ENCODE measurements around the gene ZNF385C.
"Not testable (repeated sequence)": the region's sequence is repeated elsewhere in the genome, so short reads cannot be mapped to it uniquely, and the experiment has no call there.

ZNF385C gene

DNA sequence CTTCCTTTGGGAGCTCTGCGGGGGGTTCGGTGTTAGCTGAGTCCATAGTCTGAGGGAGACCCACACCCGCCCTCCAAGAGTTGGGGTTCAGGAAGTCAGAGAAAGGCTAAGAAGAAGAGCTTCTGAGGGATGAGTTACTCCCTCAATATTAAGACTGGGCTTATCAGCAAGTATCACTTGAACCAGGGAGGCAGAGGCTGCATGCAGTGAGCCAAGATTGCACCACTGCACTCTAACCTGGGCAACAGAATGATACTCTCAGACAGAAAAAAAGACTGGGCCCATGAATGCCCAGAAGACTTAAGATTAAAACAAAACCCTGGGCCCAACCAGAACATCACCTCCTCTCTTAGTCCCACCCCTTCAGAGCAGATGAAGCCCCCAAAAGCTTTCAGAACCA lies 72.3 kb downstream of the ZNF385C start:
- Histone ChIP-seq H3K27me3 (ENCODE audit: insufficient read depth, poor library complexity, severe bottlenecking) (no peaks in the 10 kb centered on the region), H3K4me3 (replicated peaks; ENCODE audit: insufficient read depth, low read length) (no peak overlapping the region), H3K27ac (replicated peaks) (peak overlapping the region; percentile 25)
- DNase-seq (ENCODE audit: low read depth in 1 of 2, low spot score in 1 of 2) = no peak
- no peak for TF ChIP-seq GABPA (IDR thresholded peaks at IDR 0.05; ENCODE audit: low read depth)
- TF ChIP-seq, protein P1, sequence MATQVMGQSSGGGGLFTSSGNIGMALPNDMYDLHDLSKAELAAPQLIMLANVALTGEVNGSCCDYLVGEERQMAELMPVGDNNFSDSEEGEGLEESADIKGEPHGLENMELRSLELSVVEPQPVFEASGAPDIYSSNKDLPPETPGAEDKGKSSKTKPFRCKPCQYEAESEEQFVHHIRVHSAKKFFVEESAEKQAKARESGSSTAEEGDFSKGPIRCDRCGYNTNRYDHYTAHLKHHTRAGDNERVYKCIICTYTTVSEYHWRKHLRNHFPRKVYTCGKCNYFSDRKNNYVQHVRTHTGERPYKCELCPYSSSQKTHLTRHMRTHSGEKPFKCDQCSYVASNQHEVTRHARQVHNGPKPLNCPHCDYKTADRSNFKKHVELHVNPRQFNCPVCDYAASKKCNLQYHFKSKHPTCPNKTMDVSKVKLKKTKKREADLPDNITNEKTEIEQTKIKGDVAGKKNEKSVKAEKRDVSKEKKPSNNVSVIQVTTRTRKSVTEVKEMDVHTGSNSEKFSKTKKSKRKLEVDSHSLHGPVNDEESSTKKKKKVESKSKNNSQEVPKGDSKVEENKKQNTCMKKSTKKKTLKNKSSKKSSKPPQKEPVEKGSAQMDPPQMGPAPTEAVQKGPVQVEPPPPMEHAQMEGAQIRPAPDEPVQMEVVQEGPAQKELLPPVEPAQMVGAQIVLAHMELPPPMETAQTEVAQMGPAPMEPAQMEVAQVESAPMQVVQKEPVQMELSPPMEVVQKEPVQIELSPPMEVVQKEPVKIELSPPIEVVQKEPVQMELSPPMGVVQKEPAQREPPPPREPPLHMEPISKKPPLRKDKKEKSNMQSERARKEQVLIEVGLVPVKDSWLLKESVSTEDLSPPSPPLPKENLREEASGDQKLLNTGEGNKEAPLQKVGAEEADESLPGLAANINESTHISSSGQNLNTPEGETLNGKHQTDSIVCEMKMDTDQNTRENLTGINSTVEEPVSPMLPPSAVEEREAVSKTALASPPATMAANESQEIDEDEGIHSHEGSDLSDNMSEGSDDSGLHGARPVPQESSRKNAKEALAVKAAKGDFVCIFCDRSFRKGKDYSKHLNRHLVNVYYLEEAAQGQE (IDR thresholded peaks at IDR 0.05; ENCODE audit: insufficient replicate concordance, low read depth) = no peak
- no peak for TF ChIP-seq POLR2AphosphoS5 (IDR thresholded peaks at IDR 0.05; ENCODE audit: low read depth)
- TF ChIP-seq SPI1 (IDR thresholded peaks at IDR 0.05; ENCODE audit: borderline replicate concordance, low read depth) = no peak
- TF ChIP-seq, protein P2, sequence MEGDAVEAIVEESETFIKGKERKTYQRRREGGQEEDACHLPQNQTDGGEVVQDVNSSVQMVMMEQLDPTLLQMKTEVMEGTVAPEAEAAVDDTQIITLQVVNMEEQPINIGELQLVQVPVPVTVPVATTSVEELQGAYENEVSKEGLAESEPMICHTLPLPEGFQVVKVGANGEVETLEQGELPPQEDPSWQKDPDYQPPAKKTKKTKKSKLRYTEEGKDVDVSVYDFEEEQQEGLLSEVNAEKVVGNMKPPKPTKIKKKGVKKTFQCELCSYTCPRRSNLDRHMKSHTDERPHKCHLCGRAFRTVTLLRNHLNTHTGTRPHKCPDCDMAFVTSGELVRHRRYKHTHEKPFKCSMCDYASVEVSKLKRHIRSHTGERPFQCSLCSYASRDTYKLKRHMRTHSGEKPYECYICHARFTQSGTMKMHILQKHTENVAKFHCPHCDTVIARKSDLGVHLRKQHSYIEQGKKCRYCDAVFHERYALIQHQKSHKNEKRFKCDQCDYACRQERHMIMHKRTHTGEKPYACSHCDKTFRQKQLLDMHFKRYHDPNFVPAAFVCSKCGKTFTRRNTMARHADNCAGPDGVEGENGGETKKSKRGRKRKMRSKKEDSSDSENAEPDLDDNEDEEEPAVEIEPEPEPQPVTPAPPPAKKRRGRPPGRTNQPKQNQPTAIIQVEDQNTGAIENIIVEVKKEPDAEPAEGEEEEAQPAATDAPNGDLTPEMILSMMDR (IDR thresholded peaks at IDR 0.05; ENCODE audit: insufficient read depth, low read length) = no peak

DNA sequence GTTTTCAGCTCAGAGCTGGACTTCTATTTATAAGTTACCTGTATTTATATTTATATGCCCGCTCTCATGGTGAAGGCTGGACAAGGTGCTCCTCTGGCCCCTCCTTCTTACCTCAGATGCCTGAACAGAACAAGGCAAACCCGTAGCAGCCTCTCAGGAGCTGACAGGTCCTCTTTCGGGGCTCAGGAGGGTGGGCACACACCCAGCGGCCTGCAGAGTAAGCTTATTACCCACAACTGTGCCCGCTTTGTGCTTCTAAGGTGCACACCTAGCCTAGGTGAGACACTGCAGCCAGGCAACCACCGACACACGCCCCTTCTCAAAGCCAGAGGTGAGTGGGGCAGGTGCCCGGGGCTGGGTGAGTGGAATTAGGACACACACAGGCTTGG lies 73.1 kb downstream of the ZNF385C start:
- peak overlapping the region; percentile 73 for H3K27ac ChIP-seq (replicated peaks)
- H3K4me3 ChIP-seq (replicated peaks; ENCODE audit: insufficient read depth, low read length) = no peak overlapping the region
- no peaks in the 10 kb centered on the region for H3K27me3 ChIP-seq (ENCODE audit: insufficient read depth, poor library complexity, severe bottlenecking)
- TF ChIP-seq GABPA (IDR thresholded peaks at IDR 0.05; ENCODE audit: low read depth) (no peak), SPI1 (IDR thresholded peaks at IDR 0.05; ENCODE audit: borderline replicate concordance, low read depth) (no peak), POLR2AphosphoS5 (IDR thresholded peaks at IDR 0.05; ENCODE audit: low read depth) (no peak)
- TF ChIP-seq, protein P1 (IDR thresholded peaks at IDR 0.05; ENCODE audit: insufficient replicate concordance, low read depth) = no peak
- TF ChIP-seq, protein P2 (IDR thresholded peaks at IDR 0.05; ENCODE audit: insufficient read depth, low read length) = no peak
- DNase-seq (ENCODE audit: low read depth in 1 of 2, low spot score in 1 of 2) = no peak

DNA sequence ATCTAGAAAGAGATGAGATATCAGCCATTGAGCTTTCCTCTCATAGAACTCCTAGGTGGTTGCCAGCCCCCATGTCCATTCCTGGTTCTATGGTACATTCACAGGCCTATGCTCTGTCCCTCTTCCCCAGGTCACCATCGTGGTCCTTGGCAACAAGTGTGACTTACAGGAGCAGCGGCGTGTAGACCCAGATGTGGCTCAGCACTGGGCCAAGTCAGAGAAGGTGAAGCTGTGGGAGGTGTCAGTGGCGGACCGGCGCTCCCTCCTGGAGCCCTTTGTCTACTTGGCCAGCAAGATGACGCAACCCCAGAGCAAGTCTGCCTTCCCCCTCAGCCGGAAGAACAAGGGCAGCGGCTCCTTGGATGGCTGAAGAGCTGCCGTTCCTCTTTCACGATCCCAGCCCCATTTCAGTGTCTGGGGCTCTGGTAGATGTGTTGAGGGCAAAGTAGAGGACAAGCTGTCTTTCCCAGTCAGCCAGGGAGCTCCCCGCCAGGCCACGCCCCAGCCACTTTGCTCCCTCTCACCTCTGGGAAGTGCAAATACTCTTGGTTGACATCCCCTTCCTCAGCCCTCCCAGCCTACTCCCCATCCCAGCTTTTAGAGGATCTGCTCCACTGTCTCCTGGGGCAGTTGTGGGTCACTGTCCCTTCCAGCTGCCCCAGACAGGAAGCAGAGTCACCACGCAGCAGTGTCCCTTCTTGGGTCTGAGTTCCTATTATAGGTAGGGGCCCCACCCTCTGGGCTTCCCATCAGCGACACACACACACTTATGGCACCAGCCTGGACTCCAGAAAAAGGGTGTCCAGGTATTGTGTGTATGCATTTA lies 74.5 kb downstream of the ZNF385C start:
- H3K27me3 ChIP-seq (ENCODE audit: insufficient read depth, poor library complexity, severe bottlenecking) = no peaks in the 10 kb centered on the region
- H3K27ac ChIP-seq (replicated peaks) = peak overlapping the region; percentile 73
- peak; percentile 82 to 93 for DNase-seq (ENCODE audit: low read depth in 1 of 2, low spot score in 1 of 2)
- TF ChIP-seq GABPA (IDR thresholded peaks at IDR 0.05; ENCODE audit: low read depth) = peak; percentile 43
- peak; percentile 68 for TF ChIP-seq SPI1 (IDR thresholded peaks at IDR 0.05; ENCODE audit: borderline replicate concordance, low read depth)
- TF ChIP-seq, protein P2 (IDR thresholded peaks at IDR 0.05; ENCODE audit: insufficient read depth, low read length) = no peak
- peak; percentile 79 for TF ChIP-seq POLR2AphosphoS5 (IDR thresholded peaks at IDR 0.05; ENCODE audit: low read depth)
- TF ChIP-seq, protein P1 (IDR thresholded peaks at IDR 0.05; ENCODE audit: insufficient replicate concordance, low read depth) = no peak
- H3K4me3 ChIP-seq (replicated peaks; ENCODE audit: insufficient read depth, low read length) = no peak overlapping the region

DNA sequence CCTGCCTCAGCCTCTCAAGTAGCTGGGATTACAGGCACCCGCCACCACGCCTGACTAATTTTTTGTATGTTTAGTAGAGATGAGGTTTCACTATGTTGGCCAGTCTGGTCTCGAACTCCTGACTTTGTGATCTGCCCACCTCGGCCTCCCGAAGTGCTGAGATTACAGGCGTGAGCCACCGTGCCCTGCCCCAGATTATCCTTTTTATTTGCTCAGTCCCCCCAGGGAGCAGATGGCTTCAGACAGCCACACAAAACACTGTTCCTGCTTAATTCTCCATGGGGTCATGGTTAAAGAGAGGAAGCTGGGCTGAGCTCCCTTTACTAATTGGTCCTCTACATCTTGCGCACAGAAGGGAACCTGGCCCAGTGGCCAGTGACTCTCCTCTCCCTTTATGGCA lies 77.4 kb downstream of the ZNF385C start:
- not testable (repeated sequence) for DNase-seq (ENCODE audit: low read depth in 1 of 2, low spot score in 1 of 2); H3K27me3 ChIP-seq (ENCODE audit: insufficient read depth, poor library complexity, severe bottlenecking)
- Histone ChIP-seq H3K4me3 (replicated peaks; ENCODE audit: insufficient read depth, low read length) (peak overlapping the region; percentile 93), H3K27ac (replicated peaks) (peak overlapping the region; percentile 82)
